BE2C (cell line): ENCODE results near the gene UBE2E2.

Experiments
- DNase-seq: peaks from one replicate; pipeline ENCODE4 v3.0.0-alpha.2; 2020
- H3K27me3 ChIP-seq: fragments of 250-450 bp; sonication (Bioruptor Pico); 2 replicates; pipeline ENCODE4 v1.5.1; 2020; ENCODE audit warnings: mild to moderate bottlenecking
- H3K36me3 ChIP-seq: fragments of 250-450 bp; sonication (Bioruptor Pico); 2 replicates; pipeline ENCODE4 v1.5.1; 2020; ENCODE audit warnings: mild to moderate bottlenecking
- H3K4me1 ChIP-seq: fragments of 250-450 bp; sonication (Bioruptor Pico); 2 replicates; pipeline ENCODE4 v1.5.1; 2020
- H3K4me3 ChIP-seq: 2 replicates; pipeline ENCODE4 v1.5.1; 2011; ENCODE audit warnings: low read depth, low read length
- H3K9me3 ChIP-seq: fragments of 250-450 bp; sonication (Bioruptor Pico); 2 replicates; pipeline ENCODE4 v1.5.1; 2020
- TF ChIP-seq, protein P1 (sequence below): IDR thresholded peaks from 2 replicates; pipeline ENCODE4 v1.5.1; 2012; ENCODE audit warnings: mild to moderate bottlenecking, low read depth, low read length

UBE2E2 gene

DNA sequence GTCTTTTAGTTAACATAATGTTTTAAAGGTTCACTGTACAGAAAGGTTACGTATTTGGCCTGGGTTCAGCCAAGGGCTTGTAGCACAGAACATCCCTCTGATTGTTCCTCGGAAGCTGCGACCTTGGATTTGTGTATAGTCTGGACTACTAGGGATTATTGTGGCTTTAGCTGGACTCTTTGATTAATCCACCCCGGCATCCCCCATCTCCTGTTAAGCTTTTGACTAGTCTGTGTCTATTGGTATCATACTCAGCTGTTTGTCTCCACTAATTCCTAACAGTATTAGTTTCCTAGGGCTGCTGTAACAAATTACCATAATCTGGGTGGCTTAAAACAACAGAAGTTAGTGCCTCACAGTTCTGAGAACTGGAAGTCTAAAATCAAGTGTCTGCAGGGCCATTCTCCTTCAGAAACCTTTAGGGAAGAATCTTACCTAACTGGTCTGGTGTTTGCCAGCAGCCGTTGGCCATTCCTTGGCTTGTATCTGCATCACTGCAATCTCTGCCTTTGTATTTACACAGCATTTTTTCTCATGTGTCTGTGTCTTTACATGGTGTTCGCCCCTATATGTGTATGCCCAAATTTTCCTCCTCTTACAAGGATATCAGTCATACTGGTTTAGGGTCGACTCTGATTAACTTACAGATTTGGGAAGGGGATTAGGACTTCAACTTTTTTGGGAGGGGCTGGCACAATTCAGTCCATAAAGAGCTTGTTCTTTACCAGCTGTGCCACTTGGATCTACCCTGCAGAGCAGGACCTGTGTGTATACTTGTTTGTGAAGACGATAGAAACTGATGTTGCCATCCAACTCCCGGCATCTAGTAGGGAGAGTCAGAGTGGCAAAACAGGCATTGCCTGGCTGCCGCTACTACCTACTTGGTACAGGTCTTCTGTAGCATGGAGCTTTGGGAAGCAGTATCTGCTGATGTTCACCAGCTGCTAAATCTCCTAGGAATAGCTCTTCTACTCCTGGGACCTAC is 117.8 kb downstream of the UBE2E2 start:
- no peak for DNase-seq
- Histone ChIP-seq H3K27me3 (no peaks in the 10 kb centered on the region), H3K36me3 (no peaks in the 10 kb centered on the region), H3K4me1 (no peaks in the 10 kb centered on the region), H3K9me3 (no peaks in the 10 kb centered on the region), H3K4me3 (no peak overlapping the region)
- TF ChIP-seq, protein P1, sequence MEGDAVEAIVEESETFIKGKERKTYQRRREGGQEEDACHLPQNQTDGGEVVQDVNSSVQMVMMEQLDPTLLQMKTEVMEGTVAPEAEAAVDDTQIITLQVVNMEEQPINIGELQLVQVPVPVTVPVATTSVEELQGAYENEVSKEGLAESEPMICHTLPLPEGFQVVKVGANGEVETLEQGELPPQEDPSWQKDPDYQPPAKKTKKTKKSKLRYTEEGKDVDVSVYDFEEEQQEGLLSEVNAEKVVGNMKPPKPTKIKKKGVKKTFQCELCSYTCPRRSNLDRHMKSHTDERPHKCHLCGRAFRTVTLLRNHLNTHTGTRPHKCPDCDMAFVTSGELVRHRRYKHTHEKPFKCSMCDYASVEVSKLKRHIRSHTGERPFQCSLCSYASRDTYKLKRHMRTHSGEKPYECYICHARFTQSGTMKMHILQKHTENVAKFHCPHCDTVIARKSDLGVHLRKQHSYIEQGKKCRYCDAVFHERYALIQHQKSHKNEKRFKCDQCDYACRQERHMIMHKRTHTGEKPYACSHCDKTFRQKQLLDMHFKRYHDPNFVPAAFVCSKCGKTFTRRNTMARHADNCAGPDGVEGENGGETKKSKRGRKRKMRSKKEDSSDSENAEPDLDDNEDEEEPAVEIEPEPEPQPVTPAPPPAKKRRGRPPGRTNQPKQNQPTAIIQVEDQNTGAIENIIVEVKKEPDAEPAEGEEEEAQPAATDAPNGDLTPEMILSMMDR, result no peak

DNA sequence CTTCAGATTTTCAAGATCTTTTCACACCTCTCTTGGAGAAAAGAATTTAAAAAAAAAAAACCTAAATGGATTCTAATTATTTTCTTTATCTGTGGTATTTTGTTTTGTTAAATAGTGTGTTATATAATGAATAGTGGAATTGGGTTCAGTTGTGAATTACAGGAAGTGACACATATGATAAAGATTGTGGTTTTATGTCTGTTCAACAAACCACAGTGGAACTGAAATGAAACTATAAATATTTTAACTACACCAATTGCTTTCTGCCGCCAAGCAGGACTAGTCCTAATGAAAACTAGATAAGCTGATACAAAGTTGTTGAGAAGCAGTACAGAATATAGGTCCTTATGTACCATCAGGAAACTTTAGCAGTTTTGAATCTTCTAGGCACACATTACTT is 121.6 kb downstream of the UBE2E2 start:
- H3K27me3 ChIP-seq, result no peaks in the 10 kb centered on the region

DNA sequence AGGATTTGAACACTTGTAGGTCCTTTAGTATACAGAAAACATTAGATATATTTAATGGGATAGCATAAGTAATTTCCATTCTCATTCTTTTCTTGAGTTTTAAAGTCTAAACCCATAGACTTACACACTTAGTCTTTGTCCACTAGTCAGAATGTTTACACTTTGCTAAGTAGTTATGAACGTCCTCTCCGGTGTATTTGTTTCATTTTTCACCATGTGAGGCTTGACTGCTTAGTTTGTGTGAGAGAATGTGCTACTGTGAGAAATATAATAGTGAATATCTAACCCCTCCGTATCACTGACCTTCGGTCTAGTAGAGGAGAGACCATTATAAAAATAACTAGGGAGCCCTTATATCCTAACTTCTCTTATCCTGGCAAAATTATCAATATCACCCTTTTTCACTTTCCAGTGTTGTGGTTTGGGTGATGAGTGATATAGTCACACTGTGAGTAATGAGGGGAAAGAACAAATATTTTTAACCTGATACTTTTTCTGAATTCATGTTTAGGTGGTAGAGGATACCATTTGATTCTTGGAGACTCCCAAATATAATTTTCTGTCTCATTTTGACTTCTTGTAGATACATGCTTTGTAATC is 122.4 kb downstream of the UBE2E2 start:
- Histone ChIP-seq H3K4me1 (no peaks in the 10 kb centered on the region), H3K9me3 (no peaks in the 10 kb centered on the region), H3K36me3 (no peaks in the 10 kb centered on the region), H3K27me3 (no peaks in the 10 kb centered on the region), H3K4me3 (no peak overlapping the region)
- TF ChIP-seq, protein P1, result no peak
- DNase-seq, result no peak

More for the DNA sequence above, 121.6 kb downstream of the UBE2E2 start:
- TF ChIP-seq, protein P1, result no peak
- Histone ChIP-seq H3K4me1 (no peaks in the 10 kb centered on the region), H3K36me3 (no peaks in the 10 kb centered on the region), H3K4me3 (no peak overlapping the region), H3K9me3 (no peaks in the 10 kb centered on the region)
- DNase-seq, result no peak

DNA sequence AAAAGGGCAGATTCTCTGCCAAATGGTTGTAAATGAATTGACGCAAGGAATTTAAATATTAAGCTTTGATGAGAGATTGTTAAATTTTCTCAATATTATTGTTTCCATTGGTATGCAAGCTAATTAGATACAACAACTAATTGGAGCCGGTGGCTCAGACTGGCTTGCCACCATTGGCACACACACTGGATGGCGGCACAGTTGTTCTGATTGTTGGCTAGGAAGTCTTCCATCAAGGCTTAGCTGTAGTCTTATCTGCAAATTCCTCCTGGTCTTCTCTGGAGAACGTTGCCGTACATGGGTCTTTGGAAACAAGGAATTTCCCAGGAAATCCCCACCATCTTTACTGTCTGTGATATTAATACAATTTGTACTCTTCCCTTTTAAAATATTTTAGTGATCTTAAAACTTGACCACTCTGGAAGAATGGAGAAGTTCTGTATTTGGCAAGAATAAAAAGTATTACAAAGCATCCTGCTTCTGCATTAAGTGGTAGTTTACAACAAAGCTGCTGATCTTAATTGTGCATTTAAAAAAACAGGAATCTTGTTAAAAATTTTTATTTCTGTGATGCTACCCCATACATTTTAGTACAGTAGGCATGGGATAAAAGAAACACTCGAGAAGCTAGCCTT is 126.5 kb downstream of the UBE2E2 start:
- no peak for DNase-seq
- no peaks in the 10 kb centered on the region for H3K27me3 ChIP-seq
- H3K9me3 ChIP-seq, result no peaks in the 10 kb centered on the region
- H3K4me1 ChIP-seq, result no peaks in the 10 kb centered on the region
- H3K36me3 ChIP-seq, result no peaks in the 10 kb centered on the region
- no peak overlapping the region for H3K4me3 ChIP-seq
- TF ChIP-seq, protein P1, result no peak

DNA sequence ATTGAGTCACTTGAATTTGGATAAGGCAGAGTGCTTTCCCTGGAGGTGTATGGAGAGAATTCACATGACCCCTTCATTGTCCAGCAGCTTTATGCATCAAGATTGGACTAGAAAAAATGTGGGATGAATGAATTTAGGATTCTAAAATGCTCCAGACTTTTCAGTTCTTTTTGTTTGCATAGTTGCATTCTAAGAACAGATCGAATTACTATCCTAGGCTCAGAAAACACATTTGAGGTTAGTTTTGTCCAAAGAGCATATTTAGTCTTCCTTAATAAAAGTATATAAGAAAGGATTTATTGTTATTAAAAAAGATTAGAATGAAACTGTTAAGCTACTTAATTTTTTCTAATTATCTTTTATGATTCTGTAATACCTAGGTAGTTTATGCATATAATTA is 127.4 kb downstream of the UBE2E2 start:
- DNase-seq, result no peak
- TF ChIP-seq, protein P1, result no peak
- H3K9me3 ChIP-seq, result no peaks in the 10 kb centered on the region
- no peak overlapping the region for H3K4me3 ChIP-seq
- H3K36me3 ChIP-seq, result no peaks in the 10 kb centered on the region
- H3K4me1 ChIP-seq, result no peaks in the 10 kb centered on the region
- no peaks in the 10 kb centered on the region for H3K27me3 ChIP-seq
